ENCODE data around the gene ANTXR1. TPM values are rescaled to one million over a fixed set of nuclear protein-coding genes. Genes with fewer than 3 reads are reported as not detected.

ANTXR1 gene
- total RNA-seq, 1 experiment from 2014 or later = 0.27 TPM

GRCh38 chr2:69124343-69124742 is 111.4 kb downstream of the ANTXR1 start:
- H3K27me3 Mint-ChIP-seq (ENCODE audit: insufficient read depth, unreplicated experiment) = peaks cover 20% of the 10 kb centered on the region
- Histone ChIP-seq H3K4me1 (no peaks in the 10 kb centered on the region), H3K36me3 (ENCODE audit: control insufficient read depth, insufficient read depth, low read length) (no peaks in the 10 kb centered on the region), H3K27me3 (replicated peaks; ENCODE audit: control insufficient read depth, insufficient read depth, low read length) (no peaks in the 10 kb centered on the region; the same call in 1 of the 2 replicates), H3K9me3 (no peaks in the 10 kb centered on the region), H3K4me3 (ENCODE audit: low read depth, low read length) (no peak overlapping the region)
- no peaks in the 10 kb centered on the region for H3K36me3 Mint-ChIP-seq (ENCODE audit: insufficient read depth, unreplicated experiment)
- H3K4me1 Mint-ChIP-seq (ENCODE audit: low read depth, unreplicated experiment) = no peaks in the 10 kb centered on the region
- H3K9me3 Mint-ChIP-seq (ENCODE audit: unreplicated experiment) = no peaks in the 10 kb centered on the region
- DNase-seq = no peak
- POLR2A ChIA-PET = no interaction called here
- no TSS peak for BruUV-seq (replicated peaks)
- H3K4me3 Mint-ChIP-seq (ENCODE audit: unreplicated experiment) = no peak overlapping the region
- CTCF ChIA-PET = no interaction called here
- TF ChIP-seq CTCF (IDR thresholded peaks at IDR 0.05; ENCODE audit: insufficient read depth in 1 of 2, low read depth in 1 of 2, low read length in 1 of 2, severe bottlenecking in 1 of 2, unreplicated experiment in 1 of 2) = no peak
- intact Hi-C loops (cut with micrococcal nuclease; ENCODE audit: unreplicated experiment) = no loop called here
- no peak overlapping the region for H3K27ac Mint-ChIP-seq (ENCODE audit: unreplicated experiment)

- no peak for TF ChIP-seq CTCF (IDR thresholded peaks at IDR 0.05; ENCODE audit: insufficient read depth in 1 of 2, low read depth in 1 of 2, low read length in 1 of 2, severe bottlenecking in 1 of 2, unreplicated experiment in 1 of 2)
- BruUV-seq (replicated peaks) = no TSS peak
- Mint-ChIP-seq H3K27me3 (ENCODE audit: insufficient read depth, unreplicated experiment) (peaks cover 24% of the 10 kb centered on the region), H3K36me3 (ENCODE audit: insufficient read depth, unreplicated experiment) (no peaks in the 10 kb centered on the region), H3K4me1 (ENCODE audit: low read depth, unreplicated experiment) (no peaks in the 10 kb centered on the region), H3K9me3 (ENCODE audit: unreplicated experiment) (no peaks in the 10 kb centered on the region), H3K27ac (ENCODE audit: unreplicated experiment) (no peak overlapping the region), H3K4me3 (ENCODE audit: unreplicated experiment) (no peak overlapping the region)
- H3K9me3 ChIP-seq = no peaks in the 10 kb centered on the region
- no peak for DNase-seq
- intact Hi-C loops (cut with micrococcal nuclease; ENCODE audit: unreplicated experiment) = no loop called here
- POLR2A ChIA-PET = no interaction called here
- H3K4me1 ChIP-seq = no peaks in the 10 kb centered on the region
- H3K27me3 ChIP-seq (replicated peaks; ENCODE audit: control insufficient read depth, insufficient read depth, low read length) = no peaks in the 10 kb centered on the region; the same call in 1 of the 2 replicates
- H3K4me3 ChIP-seq (ENCODE audit: low read depth, low read length) = no peak overlapping the region
- H3K36me3 ChIP-seq (ENCODE audit: control insufficient read depth, insufficient read depth, low read length) = no peaks in the 10 kb centered on the region
- CTCF ChIA-PET = no interaction called here
Observed at GRCh38 chr2:69125816-69126215, 112.8 kb downstream of the ANTXR1 start.

GRCh38 chr2:69126341-69126740 is 113.4 kb downstream of the ANTXR1 start:
- Mint-ChIP-seq H3K4me3 (ENCODE audit: unreplicated experiment) (no peak overlapping the region), H3K27me3 (ENCODE audit: insufficient read depth, unreplicated experiment) (peaks cover 23% of the 10 kb centered on the region), H3K27ac (ENCODE audit: unreplicated experiment) (no peak overlapping the region), H3K9me3 (ENCODE audit: unreplicated experiment) (no peaks in the 10 kb centered on the region), H3K4me1 (ENCODE audit: low read depth, unreplicated experiment) (no peaks in the 10 kb centered on the region), H3K36me3 (ENCODE audit: insufficient read depth, unreplicated experiment) (no peaks in the 10 kb centered on the region)
- Histone ChIP-seq H3K36me3 (ENCODE audit: control insufficient read depth, insufficient read depth, low read length) (no peaks in the 10 kb centered on the region), H3K4me1 (no peaks in the 10 kb centered on the region), H3K27me3 (replicated peaks; ENCODE audit: control insufficient read depth, insufficient read depth, low read length) (no peaks in the 10 kb centered on the region; the same call in 1 of the 2 replicates), H3K4me3 (ENCODE audit: low read depth, low read length) (no peak overlapping the region), H3K9me3 (no peaks in the 10 kb centered on the region)
- BruUV-seq (replicated peaks) = no TSS peak
- TF ChIP-seq CTCF (IDR thresholded peaks at IDR 0.05; ENCODE audit: insufficient read depth in 1 of 2, low read depth in 1 of 2, low read length in 1 of 2, severe bottlenecking in 1 of 2, unreplicated experiment in 1 of 2) = no peak
- POLR2A ChIA-PET = no interaction called here
- CTCF ChIA-PET = no interaction called here
- DNase-seq = no peak
- intact Hi-C loops (cut with micrococcal nuclease; ENCODE audit: unreplicated experiment) = no loop called here

Data from Caco-2 (cell line).